Activated CD4-positive, CD25-positive, alpha-beta regulatory T cell (primary cell): Measurements from ENCODE around the gene NLGN4X.

Experiments
- DNase-seq, 4 experiments: peaks; one replicate each; lab custom pipeline; 2025; lab: John Stamatoyannopoulos, UW

The NLGN4X gene

GRCh38 chrX:6151971-6152370 lies 76.7 kb downstream of the NLGN4X start:
- DNase-seq: no peak

GRCh38 chrX:6149060-6149872 lies 79.4 kb downstream of the NLGN4X start:
- no peak for DNase-seq

- no peak for DNase-seq
Observed at GRCh38 chrX:6134255-6134654, 94.4 kb downstream of the NLGN4X start.

GRCh38 chrX:6132970-6133369 lies 95.7 kb downstream of the NLGN4X start:
- DNase-seq: no peak

GRCh38 chrX:6131287-6131686 lies 97.4 kb downstream of the NLGN4X start:
- no peak for DNase-seq

- DNase-seq: no peak
Observed at GRCh38 chrX:6129195-6129594, 99.5 kb downstream of the NLGN4X start.

- DNase-seq: no peak
Observed at GRCh38 chrX:6120329-6120728, 108.3 kb downstream of the NLGN4X start.

GRCh38 chrX:6095469-6095868 lies 133.2 kb downstream of the NLGN4X start:
- DNase-seq: no peak

- DNase-seq: no peak
Observed at GRCh38 chrX:6074532-6074931, 154.1 kb downstream of the NLGN4X start.

- no peak for DNase-seq
Observed at GRCh38 chrX:6071731-6072130, 156.9 kb downstream of the NLGN4X start.

GRCh38 chrX:6067600-6067999 lies 161.1 kb downstream of the NLGN4X start:
- DNase-seq: no peak

- no peak for DNase-seq
Observed at GRCh38 chrX:6053141-6053540, 175.5 kb downstream of the NLGN4X start.

GRCh38 chrX:6052111-6052745 lies 176.4 kb downstream of the NLGN4X start:
- no peak for DNase-seq

- no peak for DNase-seq
Observed at GRCh38 chrX:6049132-6049531, 179.5 kb downstream of the NLGN4X start.

GRCh38 chrX:6041630-6042029 lies 187.0 kb downstream of the NLGN4X start:
- DNase-seq: no peak

- DNase-seq: no peak
Observed at GRCh38 chrX:6029014-6029413, 199.7 kb downstream of the NLGN4X start.

GRCh38 chrX:6026980-6027379 lies 201.7 kb downstream of the NLGN4X start:
- DNase-seq: no peak

GRCh38 chrX:6026429-6026828 lies 202.2 kb downstream of the NLGN4X start:
- DNase-seq: no peak

GRCh38 chrX:6024204-6024603 lies 204.5 kb downstream of the NLGN4X start:
- no peak for DNase-seq

GRCh38 chrX:6021316-6022091 lies 207.2 kb downstream of the NLGN4X start:
- DNase-seq: peak in 1 of 4 experiments; percentile 0

GRCh38 chrX:6019076-6019475 lies 209.6 kb downstream of the NLGN4X start:
- no peak for DNase-seq

- DNase-seq: no peak
Observed at GRCh38 chrX:6015423-6015822, 213.2 kb downstream of the NLGN4X start.

GRCh38 chrX:6012357-6012756 lies 216.3 kb downstream of the NLGN4X start:
- DNase-seq: no peak
